HFFc6 (cell line): ENCODE measurements around the gene FAM117A. TPM values are rescaled to one million over a fixed set of nuclear protein-coding genes. Genes with fewer than 3 reads are reported as not detected.
A peak's percentile ranks its signal among the peaks of the same experiment; 100 is the strongest.

Experiments used
- DNase-seq: peaks from one replicate; pipeline ENCODE4 v3.0.0-alpha.2; 2018
- H3K27ac Mint-ChIP-seq: 2 replicates; pipeline ENCODE4 v1.8.0; 2020; ENCODE audit warnings: mild to moderate bottlenecking, mixed read lengths
- H3K27me3 Mint-ChIP-seq: 2 replicates; pipeline ENCODE4 v1.8.0; 2021; ENCODE audit warnings: mild to moderate bottlenecking, moderate library complexity, mixed read lengths; ENCODE audit not compliant: insufficient read depth
- H3K36me3 Mint-ChIP-seq: 2 replicates; pipeline ENCODE4 v1.8.0; 2021; ENCODE audit warnings: low read depth, mixed read lengths
- H3K4me1 Mint-ChIP-seq: 2 replicates; pipeline ENCODE4 v1.8.0; 2020; ENCODE audit warnings: low read depth, mixed read lengths
- H3K4me3 Mint-ChIP-seq: 2 replicates; pipeline ENCODE4 v1.8.0; 2020; ENCODE audit warnings: mild to moderate bottlenecking, moderate library complexity, mixed read lengths
- H3K9me3 Mint-ChIP-seq: 2 replicates; pipeline ENCODE4 v1.8.0; 2020; ENCODE audit warnings: mild to moderate bottlenecking, mixed read lengths
- total RNA-seq, 6 experiments: library from RNA; stranded (reverse); fragmentation: NEBNext Ultra II Directional; extraction: Animal tissue kit (Norgen Biotek cat#: 25700); gene quantifications; 2 replicates in 1 of 6; 3 replicates in 5 of 6; pipeline ENCODE4 v1.2.3, GENCODE V29; 2021
- TF ChIP-seq, protein P1 (sequence below): fragments of 200-600 bp; sonication (generic); IDR thresholded peaks from 2 replicates; pipeline ENCODE4 v1.5.0; 2021; ENCODE audit warnings: antibody characterized with exemption, mild to moderate bottlenecking

Gene FAM117A
- total RNA-seq, 6 experiments from 2014 or later: 0.23 to 1.1 (median 0.57) TPM

DNA sequence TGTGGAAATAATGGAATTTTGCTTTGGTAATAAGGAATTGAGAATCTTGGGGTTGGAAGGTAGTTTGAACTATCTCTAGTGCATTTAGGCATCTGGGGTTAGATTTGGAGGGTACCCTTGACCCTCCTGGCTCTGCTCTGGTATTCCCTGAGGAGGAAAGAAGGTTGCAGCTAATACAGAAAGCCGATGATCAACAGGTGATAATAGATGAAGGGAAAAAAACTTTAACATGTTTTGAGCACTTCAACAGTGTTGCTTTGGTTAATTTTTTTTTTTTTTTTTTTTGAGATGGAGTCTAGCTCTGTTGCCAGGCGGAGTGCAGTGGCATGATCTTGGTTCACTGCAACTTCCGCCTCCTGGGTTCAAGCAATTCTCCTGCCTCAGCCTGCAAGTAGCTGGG is 29.4 kb upstream of the FAM117A start:
- DNase-seq: no peak
- TF ChIP-seq, protein P1, sequence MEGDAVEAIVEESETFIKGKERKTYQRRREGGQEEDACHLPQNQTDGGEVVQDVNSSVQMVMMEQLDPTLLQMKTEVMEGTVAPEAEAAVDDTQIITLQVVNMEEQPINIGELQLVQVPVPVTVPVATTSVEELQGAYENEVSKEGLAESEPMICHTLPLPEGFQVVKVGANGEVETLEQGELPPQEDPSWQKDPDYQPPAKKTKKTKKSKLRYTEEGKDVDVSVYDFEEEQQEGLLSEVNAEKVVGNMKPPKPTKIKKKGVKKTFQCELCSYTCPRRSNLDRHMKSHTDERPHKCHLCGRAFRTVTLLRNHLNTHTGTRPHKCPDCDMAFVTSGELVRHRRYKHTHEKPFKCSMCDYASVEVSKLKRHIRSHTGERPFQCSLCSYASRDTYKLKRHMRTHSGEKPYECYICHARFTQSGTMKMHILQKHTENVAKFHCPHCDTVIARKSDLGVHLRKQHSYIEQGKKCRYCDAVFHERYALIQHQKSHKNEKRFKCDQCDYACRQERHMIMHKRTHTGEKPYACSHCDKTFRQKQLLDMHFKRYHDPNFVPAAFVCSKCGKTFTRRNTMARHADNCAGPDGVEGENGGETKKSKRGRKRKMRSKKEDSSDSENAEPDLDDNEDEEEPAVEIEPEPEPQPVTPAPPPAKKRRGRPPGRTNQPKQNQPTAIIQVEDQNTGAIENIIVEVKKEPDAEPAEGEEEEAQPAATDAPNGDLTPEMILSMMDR: no peak
- peaks cover 42% of the 10 kb centered on the region for H3K36me3 Mint-ChIP-seq
- no peak overlapping the region for H3K27ac Mint-ChIP-seq
- H3K9me3 Mint-ChIP-seq: no peaks in the 10 kb centered on the region
- H3K27me3 Mint-ChIP-seq: peaks cover 1% of the 10 kb centered on the region
- H3K4me3 Mint-ChIP-seq: no peak overlapping the region
- H3K4me1 Mint-ChIP-seq: peaks cover 40% of the 10 kb centered on the region

DNA sequence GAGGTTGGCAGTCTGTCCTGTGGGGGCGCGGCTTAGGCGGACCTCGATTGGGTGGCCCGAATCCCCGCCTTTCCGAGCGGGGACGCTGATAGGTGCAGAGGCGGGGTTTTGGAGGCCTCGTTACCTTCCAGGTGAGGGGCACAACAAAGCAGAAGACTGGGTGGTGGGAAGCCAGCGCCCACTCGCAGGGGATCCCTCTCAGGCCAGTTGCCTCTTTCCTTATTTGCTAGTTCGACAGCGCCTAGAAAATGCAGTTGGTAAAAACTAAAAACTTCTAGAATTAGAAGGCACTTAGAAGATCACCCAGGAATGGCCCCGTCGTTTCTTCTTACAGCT is 25.3 kb upstream of the FAM117A start:
- Mint-ChIP-seq H3K9me3 (no peaks in the 10 kb centered on the region), H3K27me3 (peaks cover 1% of the 10 kb centered on the region), H3K4me1 (peaks cover 44% of the 10 kb centered on the region), H3K27ac (peak overlapping the region; percentile 56), H3K4me3 (peak overlapping the region; percentile 96), H3K36me3 (peaks cover 25% of the 10 kb centered on the region)
- no peak for DNase-seq
- TF ChIP-seq, protein P1: no peak

DNA sequence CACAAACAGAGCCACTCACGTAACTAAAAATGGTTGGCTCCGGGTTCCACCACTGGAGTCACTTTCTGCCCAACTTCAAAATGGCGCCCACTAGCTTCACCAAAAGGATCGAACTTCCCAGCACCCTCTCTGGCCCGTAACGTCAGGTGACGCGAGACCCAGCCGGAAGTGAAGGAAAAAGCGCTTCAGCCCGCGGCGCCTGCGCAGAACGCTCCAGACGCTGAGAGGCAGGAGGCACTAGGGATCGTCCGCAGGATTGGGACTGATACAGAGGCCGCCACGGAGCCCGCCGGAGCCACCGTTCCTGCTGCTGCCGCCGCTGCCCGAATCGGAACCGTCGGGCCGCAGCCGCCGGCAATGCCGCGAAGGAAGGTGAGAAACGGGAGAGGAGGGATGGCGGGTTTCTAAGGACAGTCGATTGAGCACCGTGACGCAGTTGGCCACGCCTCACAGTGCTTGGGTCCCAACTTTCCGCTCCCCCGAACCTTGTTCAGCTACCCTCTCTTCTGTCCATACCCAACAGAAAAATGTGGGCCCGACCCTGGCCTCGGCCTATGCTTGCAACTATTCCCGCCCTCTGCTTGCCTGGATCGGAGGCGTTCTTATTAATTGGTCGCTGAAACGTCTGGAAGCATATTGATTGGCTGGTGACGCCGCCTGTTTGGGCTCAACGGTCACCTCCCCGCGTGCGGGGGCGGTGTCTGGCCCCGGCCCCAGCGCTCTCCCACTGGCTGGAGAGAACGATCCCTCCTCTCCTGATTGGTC is 24.7 kb upstream of the FAM117A start, which contains the start of gene KAT7:
Gene KAT7 (plus strand): TSS at position 204 of the 765 bp plus-strand sequence. CDS start 154 bp downstream, at position 358.
- Mint-ChIP-seq H3K36me3 (peaks cover 24% of the 10 kb centered on the region), H3K4me1 (peaks cover 44% of the 10 kb centered on the region), H3K27ac (peak within 1 kb of the TSS; percentile 98), H3K27me3 (peaks cover 1% of the 10 kb centered on the region), H3K4me3 (peak within 1 kb of the TSS; percentile 96), H3K9me3 (no peaks in the 10 kb centered on the region)
- TF ChIP-seq, protein P1: peak; percentile 54; the same call in 1 of the 2 replicates
- DNase-seq: peak; percentile 99

DNA sequence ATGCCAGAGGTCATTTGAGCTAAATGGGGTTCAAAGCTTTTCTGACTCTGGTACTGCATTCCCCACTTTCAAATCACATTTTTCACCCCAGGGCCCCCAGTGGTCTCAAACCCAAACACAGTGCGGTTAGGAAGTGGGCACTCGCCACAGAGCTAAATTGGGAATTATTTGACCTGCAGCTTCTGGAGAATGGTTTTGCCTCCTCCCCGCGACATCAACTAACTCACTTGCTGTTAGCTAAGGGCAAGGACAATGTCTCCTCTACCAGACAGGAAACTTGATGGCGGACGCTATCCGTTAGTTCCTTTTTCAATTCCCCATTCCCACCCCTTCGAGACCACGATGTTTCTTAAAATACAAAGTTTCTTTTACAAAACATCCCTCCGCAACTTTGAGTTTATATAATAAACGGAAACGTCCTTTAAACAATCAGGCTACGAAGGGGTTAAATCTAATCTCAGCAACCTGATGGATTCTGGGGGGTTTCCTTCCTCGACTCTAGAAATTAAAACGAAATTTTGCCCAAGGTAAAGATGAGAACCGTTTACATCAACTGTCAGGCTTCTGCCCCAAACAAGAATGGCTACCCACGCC is 24.1 kb upstream of the FAM117A start:
- no peaks in the 10 kb centered on the region for H3K9me3 Mint-ChIP-seq
- TF ChIP-seq, protein P1: no peak; the same call in 1 of the 2 replicates
- H3K36me3 Mint-ChIP-seq: peaks cover 20% of the 10 kb centered on the region
- H3K4me1 Mint-ChIP-seq: peaks cover 48% of the 10 kb centered on the region
- H3K27ac Mint-ChIP-seq: peak overlapping the region; percentile 98
- H3K4me3 Mint-ChIP-seq: peak overlapping the region; percentile 96
- DNase-seq: no peak
- peaks cover 1% of the 10 kb centered on the region for H3K27me3 Mint-ChIP-seq

DNA sequence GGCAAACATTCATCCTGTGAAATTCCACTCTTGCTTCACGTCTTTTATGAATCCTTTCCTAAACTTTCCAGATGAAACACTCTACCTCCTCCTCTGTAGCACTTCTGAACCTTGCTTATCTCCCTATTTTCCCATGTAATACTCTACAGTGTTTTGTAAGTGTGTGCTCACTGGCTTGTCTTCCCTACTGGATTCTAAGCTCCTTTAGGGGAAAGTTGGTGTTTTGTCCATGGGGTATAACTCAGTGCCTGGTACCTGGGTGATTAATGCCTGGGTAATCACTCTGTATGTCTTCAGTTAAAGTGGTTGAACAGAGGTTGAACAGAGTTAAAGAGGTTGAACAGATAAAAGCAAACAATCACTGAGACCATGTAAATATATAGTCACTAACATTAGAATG is 20.7 kb upstream of the FAM117A start:
- TF ChIP-seq, protein P1: no peak
- Mint-ChIP-seq H3K4me1 (peaks cover 33% of the 10 kb centered on the region), H3K27me3 (no peaks in the 10 kb centered on the region; the same call in 1 of the 2 replicates), H3K4me3 (no peak overlapping the region), H3K36me3 (peaks cover 6% of the 10 kb centered on the region), H3K9me3 (no peaks in the 10 kb centered on the region), H3K27ac (no peak overlapping the region)
- no peak for DNase-seq
